AG09319 (cell line): ENCODE results near the gene TSHZ3.

Source experiments
- DNase-seq: peaks from one replicate; pipeline ENCODE4 v3.0.0-alpha.2; 2010; ENCODE audit warnings: low read depth; ENCODE audit errors: extremely low read depth
- CTCF ChIP-seq: IDR thresholded peaks from 2 replicates; pipeline ENCODE4 v1.5.1; 2011; ENCODE audit warnings: low read depth, mild to moderate bottlenecking, inconsistent platforms, low read length, moderate library complexity

Gene TSHZ3

GRCh38 chr19:31354316-31354715 is 5.1 kb upstream of the TSHZ3 start:
- no peak for DNase-seq
- TF ChIP-seq CTCF = no peak

GRCh38 chr19:31353833-31354232 is 4.6 kb upstream of the TSHZ3 start:
- DNase-seq = no peak
- TF ChIP-seq CTCF = no peak

- TF ChIP-seq CTCF = no peak
- no peak for DNase-seq
These were observed 3.8 kb upstream of the TSHZ3 start for GRCh38 chr19:31352782-31353651.

DNA sequence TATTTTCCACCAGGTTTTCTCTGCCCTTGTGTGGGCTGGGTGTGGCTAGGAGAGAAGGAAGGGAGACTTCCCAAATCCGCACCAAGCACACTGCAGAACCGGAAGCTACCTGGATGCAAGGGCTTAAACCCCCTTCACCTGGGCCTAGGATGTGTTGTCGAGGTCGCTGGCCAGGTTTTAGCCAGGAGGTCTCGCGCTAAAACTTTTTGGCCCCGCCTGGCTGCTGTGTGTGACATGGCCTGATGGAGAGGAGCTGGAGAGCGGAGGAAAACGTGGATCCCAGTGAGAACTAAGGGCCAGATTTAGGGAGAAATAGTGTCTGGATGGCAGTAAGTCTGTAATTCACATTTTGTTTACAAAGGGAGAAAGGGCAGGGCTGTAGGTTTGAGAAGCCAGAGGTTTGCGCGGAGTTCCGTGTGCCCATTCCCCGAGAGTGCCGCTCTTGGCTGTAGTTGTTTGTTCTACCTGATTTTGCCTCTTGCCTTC is 3.1 kb upstream of the TSHZ3 start:
- no peak for DNase-seq

DNA sequence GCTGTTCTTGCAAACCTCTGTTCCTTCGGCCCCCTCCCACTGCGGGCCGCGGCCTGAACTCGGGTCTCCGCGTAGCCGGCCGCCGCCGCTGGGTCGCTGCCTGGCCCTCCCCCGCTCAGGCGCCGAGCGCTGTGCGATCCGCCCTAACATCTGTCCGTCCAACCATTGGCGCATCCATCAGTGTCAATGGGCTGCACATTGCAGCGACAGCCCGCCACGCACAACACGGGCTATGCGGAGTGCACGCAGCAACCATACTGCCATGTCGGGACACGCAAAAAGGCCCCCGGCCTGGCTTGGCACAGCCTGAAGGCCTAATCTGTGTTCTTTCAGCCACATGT is 2.6 kb upstream of the TSHZ3 start:
- TF ChIP-seq CTCF = no peak
- DNase-seq = no peak

More for the DNA sequence above, 3.1 kb upstream of the TSHZ3 start:
- no peak for TF ChIP-seq CTCF

GRCh38 chr19:31351056-31351854 is 2.0 kb upstream of the TSHZ3 start:
- no peak for TF ChIP-seq CTCF
- no peak for DNase-seq

- DNase-seq = no peak
- no peak for TF ChIP-seq CTCF
These were observed 1.4 kb upstream of the TSHZ3 start for GRCh38 chr19:31350693-31351055.
